IMR-90 (cell line): ENCODE measurements around the gene PIM3. TPM values are rescaled to one million over a fixed set of nuclear protein-coding genes. Genes with fewer than 3 reads are reported as not detected.

Experiments
- ATAC-seq: fragments of 200-7000 bp; cut with Tn5 transposase; 2 replicates; pipeline ENCODE4 v1.9.1; 2020; ENCODE audit warnings: low read depth, mild to moderate bottlenecking, moderate library complexity
- BruUV-seq: library from RNA; stranded (reverse); fragments of 400-500 nt; replicated peaks from 2 replicates; lab custom pipeline; 2021; lab: Mats Ljungman, UMichigan
- CTCF ChIA-PET: fragments of 300-600 bp; formaldehyde crosslinking; extraction: SDS; loops from one replicate; lab custom pipeline; 2021; ENCODE audit warnings: antibody characterized with exemption; lab: Yijun Ruan, JAX
- POLR2A ChIA-PET: fragments of 300-600 bp; sonication (Branson Sonifier 250); formaldehyde crosslinking; loops from one replicate; lab custom pipeline; 2022; ENCODE audit warnings: antibody characterized with exemption; ENCODE audit not compliant: unreplicated experiment; lab: Charles Lee
- DNase-seq: peaks from one replicate; pipeline ENCODE4 v3.0.0; 2013
- H2AFZ ChIP-seq: replicated peaks from 2 replicates; pipeline ENCODE3; 2013; ENCODE audit warnings: low read length, mild to moderate bottlenecking; ENCODE audit not compliant: poor library complexity
- H2AK5ac ChIP-seq: 2 replicates; pipeline ENCODE4 v1.6.1; 2013; ENCODE audit warnings: low read depth, low read length, inconsistent platforms
- H2AK9ac ChIP-seq: replicated peaks from 2 replicates; pipeline ENCODE3; 2013; ENCODE audit warnings: mild to moderate bottlenecking, low read depth, low read length, moderate library complexity; ENCODE audit not compliant: poor library complexity
- H2BK120ac ChIP-seq: 2 replicates; pipeline ENCODE4 v1.6.1; 2013; ENCODE audit warnings: low read depth, low read length, inconsistent platforms
- H2BK15ac ChIP-seq: 3 replicates; pipeline ENCODE4 v1.6.1; 2013; ENCODE audit warnings: low read depth, low read length, inconsistent platforms
- H2BK20ac ChIP-seq: 2 replicates; pipeline ENCODE4 v1.6.1; 2013; ENCODE audit warnings: low read depth, mild to moderate bottlenecking, inconsistent platforms, low read length, moderate library complexity
- H2BK5ac ChIP-seq: 2 replicates; pipeline ENCODE4 v1.6.1; 2013; ENCODE audit warnings: mild to moderate bottlenecking, low read depth, low read length, inconsistent platforms; ENCODE audit not compliant: poor library complexity, severe bottlenecking
- H3K14ac ChIP-seq: replicated peaks from 2 replicates; pipeline ENCODE4 v1.6.1; 2013; ENCODE audit warnings: low read depth, low read length, inconsistent platforms
- H3K18ac ChIP-seq: 2 replicates; pipeline ENCODE4 v1.6.1; 2013; ENCODE audit warnings: low read depth, low read length, control low read depth
- H3K23ac ChIP-seq: 2 replicates; pipeline ENCODE4 v1.6.1; 2013; ENCODE audit warnings: low read depth, low read length, inconsistent platforms
- H3K27ac ChIP-seq: 2 replicates; pipeline ENCODE4 v1.5.1; 2013; ENCODE audit warnings: mild to moderate bottlenecking, control low read depth, low read length; ENCODE audit not compliant: insufficient read depth
- H3K27me3 ChIP-seq: 2 replicates; pipeline ENCODE4 v1.6.1; 2013; ENCODE audit warnings: low read length; ENCODE audit not compliant: control insufficient read depth, insufficient read depth
- H3K36me3 ChIP-seq: 2 replicates; pipeline ENCODE4 v1.6.1; 2013; ENCODE audit warnings: low read length, mixed read lengths; ENCODE audit not compliant: control insufficient read depth, insufficient read depth
- H3K4ac ChIP-seq: 2 replicates; pipeline ENCODE4 v1.6.1; 2013; ENCODE audit warnings: low read depth, low read length, inconsistent platforms
- H3K4me1 ChIP-seq: 2 replicates; pipeline ENCODE4 v1.6.1; 2013; ENCODE audit warnings: low read length, mixed read lengths; ENCODE audit not compliant: control insufficient read depth, insufficient read depth
- H3K4me2 ChIP-seq: 2 replicates; pipeline ENCODE4 v1.6.1; 2013; ENCODE audit warnings: low read depth, mild to moderate bottlenecking, control low read depth, low read length, moderate library complexity
- H3K4me3 ChIP-seq: 2 replicates; pipeline ENCODE4 v1.5.1; 2013; ENCODE audit warnings: low read depth, mild to moderate bottlenecking, control low read depth, low read length, moderate library complexity; ENCODE audit not compliant: insufficient read depth
- H3K56ac ChIP-seq: 2 replicates; pipeline ENCODE4 v1.6.1; 2013; ENCODE audit warnings: low read length, inconsistent platforms; ENCODE audit not compliant: insufficient read depth; ENCODE audit errors: extremely low read depth
- H3K79me1 ChIP-seq, 2 experiments: 2 replicates each; pipeline ENCODE4 v1.6.1; 2013; ENCODE audit warnings: low read length in 2 of 2, inconsistent platforms in 1 of 2, low read depth in 1 of 2
- H3K9ac ChIP-seq: 2 replicates; pipeline ENCODE4 v1.6.1; 2013; ENCODE audit warnings: low read depth, low read length, control low read depth
- H3K9me1 ChIP-seq: 2 replicates; pipeline ENCODE4 v1.6.1; 2013; ENCODE audit warnings: low read length, inconsistent platforms; ENCODE audit not compliant: insufficient read depth
- H3K9me3 ChIP-seq: 2 replicates; pipeline ENCODE4 v1.6.1; 2013; ENCODE audit warnings: low read length; ENCODE audit not compliant: control insufficient read depth, insufficient read depth
- H4K20me1 ChIP-seq: 2 replicates; pipeline ENCODE4 v1.6.1; 2013; ENCODE audit warnings: low read length, inconsistent platforms; ENCODE audit not compliant: insufficient read depth
- H4K5ac ChIP-seq: 2 replicates; pipeline ENCODE4 v1.6.1; 2013; ENCODE audit warnings: mild to moderate bottlenecking, low read depth, low read length, control low read depth
- H4K8ac ChIP-seq, 2 experiments: 2 replicates each; pipeline ENCODE4 v1.6.1; 2013; ENCODE audit warnings: low read depth in 2 of 2, low read length in 2 of 2, control low read depth in 1 of 2, inconsistent platforms in 1 of 2
- H4K91ac ChIP-seq: 2 replicates; pipeline ENCODE4 v1.6.1; 2013; ENCODE audit warnings: low read depth, low read length, inconsistent platforms; ENCODE audit not compliant: insufficient read depth
- FOS ChIP-seq: fragments of 150-350 bp; IDR thresholded peaks from 2 replicates; pipeline ENCODE4 v1.6.1; 2016; ENCODE audit warnings: low read depth, low read length
- POLR2A ChIP-seq: IDR thresholded peaks from 2 replicates; pipeline ENCODE4 v1.6.1; 2012; ENCODE audit warnings: mild to moderate bottlenecking, low read depth, low read length
- RAD21 ChIP-seq: IDR thresholded peaks from 2 replicates; pipeline ENCODE4 v1.6.1; 2012; ENCODE audit warnings: low read length, improper control_type of control experiment
- WGBS, 2 experiments: methylation state at CpG; one replicate each; pipeline versions ENCODE4 v1.1.5 to v1.1.7; 2013; ENCODE audit warnings: missing lambda C conversion rate in 2 of 2; ENCODE audit not compliant: insufficient read length in 1 of 2; ENCODE audit errors: extremely low coverage in 2 of 2; 5-methylcytosine and 5-hydroxymethylcytosine counted together
- dilution Hi-C: fragments of 300-500 bp; cut with HindIII; formaldehyde crosslinking; loops from one replicate; pipeline ENCODE4 v1.14.3; 2018; ENCODE audit warnings: low sequenced_read_pairs; ENCODE audit not compliant: unreplicated experiment
- in situ Hi-C: fragments of 300-500 bp; cut with MboI; formaldehyde crosslinking; loops from 3 replicates; pipeline ENCODE4 v1.14.3; 2019; ENCODE audit warnings: low sequenced_read_pairs, inconsistent platforms, mixed read lengths
- intact Hi-C: fragments of 100-400 bp; cut with micrococcal nuclease; formaldehyde crosslinking; loops from 2 replicates; pipeline ENCODE4 v1.10.0; 2022
- polyA plus RNA-seq, 3 experiments: library from polyadenylated mRNA; depleted of rRNA; stranded (reverse); fragments of >200 nt; gene quantifications; 2 replicates each; pipeline ENCODE4 v1.2.3, GENCODE V29; 2012; ENCODE audit warnings: low replicate concordance in 1 of 3
- total RNA-seq: library from RNA; depleted of rRNA; stranded (reverse); fragments of >200 nt; gene quantifications from 2 replicates; pipeline ENCODE4 v1.2.3, GENCODE V29; 2012

The PIM3 gene
- total and polyA plus RNA-seq, 2 of the 4 experiments (the other 2 are of a cell fraction), result 8.6 to 24.7 TPM

- BruUV-seq, result no TSS peak
- peaks cover 40% of the 10 kb centered on the region for H3K4me1 ChIP-seq
- in situ Hi-C loops (no loop called here), dilution Hi-C loops (no loop called here), intact Hi-C loops (no loop called here)
- H3K9ac ChIP-seq, result no peak overlapping the region
- H3K27ac ChIP-seq, result peak overlapping the region; percentile 60; the same call in 1 of the 2 replicates
- no peaks in the 10 kb centered on the region for H3K9me3 ChIP-seq
- no peak overlapping the region for H3K4me3 ChIP-seq
- H3K4me2 ChIP-seq, result no peak overlapping the region
- H2BK5ac ChIP-seq, result peak overlapping the region; percentile 86
- peak overlapping the region; percentile 71; the same call in 2 of the 3 replicates for H2BK15ac ChIP-seq
- no peaks in the 10 kb centered on the region for H3K27me3 ChIP-seq
- peak overlapping the region; percentile 91 for H2AFZ ChIP-seq
- ChIA-PET CTCF (no interaction called here), POLR2A (no interaction called here)
- no peaks in the 10 kb centered on the region for H4K20me1 ChIP-seq
- H4K8ac ChIP-seq, result peak overlapping the region in 1 of 2 experiments; percentile 95; a peak in 2 of 4 replicates
- TF ChIP-seq RAD21, result no peak
- TF ChIP-seq POLR2A, result no peak
- TF ChIP-seq FOS, result no peak
- H2AK9ac ChIP-seq, result peak overlapping the region; percentile 99
- peak overlapping the region; percentile 100 for H3K4ac ChIP-seq
- H4K5ac ChIP-seq, result peak overlapping the region; percentile 64
- no peak overlapping the region for H3K56ac ChIP-seq
- H3K79me1 ChIP-seq, result 0 out of 4 replicates have a peak, but pooled peaks cover 0 to 4% of the 10 kb centered on the region in 2 experiments
- DNase-seq, result no peak
- H2AK5ac ChIP-seq, result peak overlapping the region; percentile 99
- H3K23ac ChIP-seq, result no peak overlapping the region
- WGBS, 2 experiments, result 87% methylated on average over 6 of the region's 20 CpGs; no CpG with 5 or more reads in 1 of the 2 experiments
- peak overlapping the region; percentile 76 for H4K91ac ChIP-seq
- no peaks in the 10 kb centered on the region for H3K36me3 ChIP-seq
- H2BK20ac ChIP-seq, result peak overlapping the region; percentile 79
- peak overlapping the region; percentile 19 for H3K18ac ChIP-seq
- ATAC-seq, result no peak
- H3K9me1 ChIP-seq, result peaks cover 23% of the 10 kb centered on the region
- 0 out of 2 replicates have a peak overlapping the region, but pooled peaks have one; percentile 11 for H3K14ac ChIP-seq
- peak overlapping the region; percentile 94 for H2BK120ac ChIP-seq
Observed at GRCh38 chr22:49953027-49953679, 7.4 kb upstream of the PIM3 start.
